Gastroesophageal sphincter (tissue), 3 donors: ENCODE measurements around the gene KIAA0040.

ENCODE experiments used
- CTCF ChIP-seq, 4 experiments: fragments of 200-600 bp in 2 of 4; fragments of 450-650 bp in 2 of 4; sonication (generic) in 1 of 4; IDR thresholded peaks; one replicate each; pipeline ENCODE4 v1.5.1; 2017 to 2019; ENCODE audit warnings: antibody characterized with exemption in 4 of 4, mild to moderate bottlenecking in 2 of 4, moderate library complexity in 2 of 4
- EP300 ChIP-seq: sonication (generic); formaldehyde crosslinking; IDR thresholded peaks from one replicate; pipeline ENCODE4 v1.6.1; 2017; ENCODE audit warnings: antibody characterized with exemption, mild to moderate bottlenecking
- POLR2A ChIP-seq, 2 donors: fragments of 450-650 bp; IDR thresholded peaks; one replicate each; pipeline ENCODE4 v1.6.1; 2017; ENCODE audit warnings: antibody characterized with exemption in 2 of 2, mild to moderate bottlenecking in 2 of 2, moderate library complexity in 1 of 2
- POLR2AphosphoS5 ChIP-seq: sonication (generic); formaldehyde crosslinking; IDR thresholded peaks from one replicate; pipeline ENCODE4 v1.6.1; 2017; ENCODE audit warnings: antibody characterized with exemption

- TF ChIP-seq CTCF (IDR thresholded peaks at IDR 0.05): no peak
- peak; percentile 35 for TF ChIP-seq POLR2AphosphoS5
- TF ChIP-seq EP300: no peak
- TF ChIP-seq POLR2A (IDR thresholded peaks at IDR 0.05): no peak
Measured at GRCh38 chr1:175137369-175137768, 55.2 kb downstream of the KIAA0040 start.
